GM12878 (cell line): Measurements from ENCODE around the gene EEF1G. TPM values are rescaled to one million over a fixed set of nuclear protein-coding genes. Genes with fewer than 3 reads are reported as not detected.
A peak's percentile ranks its signal among the peaks of the same experiment; 100 is the strongest.

Source experiments
- ATAC-seq: fragments of 200-7000 bp; cut with Tn5 transposase; 3 replicates; pipeline ENCODE4 v1.9.1; 2020; ENCODE audit warnings: mild to moderate bottlenecking, moderate library complexity
- BruUV-seq: library from RNA; stranded (reverse); fragments of 400-500 nt; replicated peaks from 2 replicates; lab custom pipeline; 2021; lab: Mats Ljungman, UMichigan
- CTCF ChIA-PET: fragments of 300-600 bp; sonication (Branson Sonifier 250); formaldehyde crosslinking; extraction: SDS; loops from one replicate; lab custom pipeline; 2021; ENCODE audit warnings: inconsistent platforms; lab: Yijun Ruan, JAX
- POLR2A ChIA-PET: fragments of 350-600 bp; formaldehyde crosslinking; extraction: SDS; loops from one replicate; lab custom pipeline; 2021; ENCODE audit warnings: inconsistent platforms; lab: Charles Lee
- RAD21 ChIA-PET: fragments of 300-600 bp; sonication (Branson Sonifier 250); formaldehyde crosslinking; loops from one replicate; lab custom pipeline; 2023; ENCODE audit warnings: antibody characterized with exemption; ENCODE audit not compliant: unreplicated experiment; lab: Charles Lee
- SMC1A ChIA-PET: fragments of 300-600 bp; sonication (Branson Sonifier 250); formaldehyde crosslinking; loops from one replicate; lab custom pipeline; 2023; ENCODE audit not compliant: unreplicated experiment, uncharacterized antibody; lab: Charles Lee
- DNase-seq: peaks from one replicate; pipeline ENCODE4 v3.0.0-alpha.2; 2011; ENCODE audit warnings: low read depth, low spot score
- FAIRE-seq: peaks from 3 replicates; lab custom pipeline; 2011; peaks lifted over from hg19 to GRCh38; lab: Jason Lieb, UNC
- H2AFZ ChIP-seq: 2 replicates; pipeline ENCODE4 v1.6.0; 2011; ENCODE audit warnings: low read depth, low read length, control low read depth; ENCODE audit not compliant: control insufficient read depth
- H3K27ac ChIP-seq: 2 replicates; pipeline ENCODE4 v1.5.1; 2011; ENCODE audit warnings: control low read depth; ENCODE audit not compliant: control insufficient read depth, insufficient read depth
- H3K27me3 ChIP-seq, 2 experiments: replicated peaks in 1 of 2; 2 replicates each; pipeline versions ENCODE4 v1.6.0 to v1.6.1; 2011; ENCODE audit warnings: low read length in 1 of 2; ENCODE audit not compliant: control insufficient read depth in 2 of 2, insufficient read depth in 2 of 2
- H3K36me3 ChIP-seq, 2 experiments: 2 replicates each; pipeline ENCODE4 v1.5.1; 2011; ENCODE audit warnings: low read length in 1 of 2; ENCODE audit not compliant: control insufficient read depth in 2 of 2, insufficient read depth in 2 of 2
- H3K4me1 ChIP-seq: 2 replicates; pipeline ENCODE4 v1.6.1; 2011; ENCODE audit warnings: mild to moderate bottlenecking, low read length, moderate library complexity, mixed read lengths; ENCODE audit not compliant: control insufficient read depth, insufficient read depth
- H3K4me2 ChIP-seq: 2 replicates; pipeline ENCODE4 v1.6.0; 2011; ENCODE audit warnings: control low read depth; ENCODE audit not compliant: control insufficient read depth, insufficient read depth
- H3K4me3 ChIP-seq: fragments of 200-600 bp; sonication (generic); 2 replicates; pipeline ENCODE4 v1.5.1; 2016
- H3K79me2 ChIP-seq: 2 replicates; pipeline ENCODE4 v1.6.0; 2011; ENCODE audit warnings: low read length; ENCODE audit not compliant: control insufficient read depth, insufficient read depth
- H3K9ac ChIP-seq: 2 replicates; pipeline ENCODE4 v1.8.0; 2011; ENCODE audit warnings: low read length, control low read depth, mixed read lengths; ENCODE audit not compliant: control insufficient read depth, insufficient read depth
- H3K9me3 ChIP-seq: replicated peaks from 3 replicates; pipeline ENCODE4 v1.5.1; 2011; ENCODE audit warnings: mild to moderate bottlenecking, low read length; ENCODE audit not compliant: control insufficient read depth, insufficient read depth
- H4K20me1 ChIP-seq: 2 replicates; pipeline ENCODE4 v1.6.0; 2011; ENCODE audit not compliant: control insufficient read depth, insufficient read depth
- HCFC1 ChIP-seq: fragments of 150-350 bp; IDR thresholded peaks from 2 replicates; pipeline ENCODE4 v1.6.1; 2014; ENCODE audit warnings: low read length
- KDM1A ChIP-seq: fragments of 200-600 bp; sonication (generic); IDR thresholded peaks from 2 replicates; pipeline ENCODE4 v1.6.1; 2016; ENCODE audit warnings: borderline replicate concordance
- MXI1 ChIP-seq: fragments of 150-350 bp; IDR thresholded peaks from 2 replicates; pipeline ENCODE4 v1.6.1; 2011; ENCODE audit warnings: low read depth, mild to moderate bottlenecking, inconsistent platforms, low read length, improper control_type of control experiment
- NBN ChIP-seq: fragments of 450-650 bp; IDR thresholded peaks from 2 replicates; pipeline ENCODE4 v1.6.1; 2016
- PAX5 ChIP-seq: IDR thresholded peaks from 2 replicates; pipeline ENCODE4 v1.6.1; 2011; ENCODE audit warnings: low read depth, low read length, borderline replicate concordance
- PKNOX1 ChIP-seq: fragments of 450-650 bp; IDR thresholded peaks from 2 replicates; pipeline ENCODE4 v1.6.1; 2016; ENCODE audit warnings: mild to moderate bottlenecking
- RAD21 ChIP-seq: IDR thresholded peaks from 2 replicates; pipeline ENCODE4 v1.6.1; 2011; ENCODE audit warnings: mild to moderate bottlenecking, low read depth, low read length, moderate library complexity; ENCODE audit not compliant: insufficient read depth
- STAT3 ChIP-seq: IDR thresholded peaks from 2 replicates; pipeline ENCODE4 v1.6.1; 2011; ENCODE audit warnings: low read depth, low read length, improper control_type of control experiment
- YY1 ChIP-seq: IDR thresholded peaks from 2 replicates; pipeline ENCODE4 v1.6.1; 2011; ENCODE audit warnings: low read depth, mild to moderate bottlenecking, low read length
- ZNF217 ChIP-seq: fragments of 450-650 bp; IDR thresholded peaks from 2 replicates; pipeline ENCODE4 v1.6.1; 2017; ENCODE audit warnings: antibody characterized with exemption, mild to moderate bottlenecking
- WGBS: methylation state at CpG from one replicate; pipeline ENCODE4 v1.1.6; 2016; ENCODE audit warnings: low lambda C conversion rate; ENCODE audit not compliant: insufficient replicate concordance, insufficient coverage; ENCODE audit errors: missing lambda C conversion rate; 5-methylcytosine and 5-hydroxymethylcytosine counted together
- in situ Hi-C: fragments of 300-500 bp; cut with MboI; formaldehyde crosslinking; loops from 9 replicates; pipeline ENCODE4 v1.14.3; 2018; ENCODE audit warnings: mixed read lengths
- intact Hi-C: fragments of 100-400 bp; cut with micrococcal nuclease; formaldehyde crosslinking; loops from one replicate; pipeline ENCODE4 v1.14.2; 2022; ENCODE audit not compliant: unreplicated experiment
- polyA plus RNA-seq, 11 experiments: library from polyadenylated mRNA; depleted of rRNA in 4 of 11; unstranded in 6 of 11; stranded (reverse) in 5 of 11; fragments of >200 nt; fragmentation: Nextera tagmentation in 4 of 11; fragmentation: Illumina TruSeq in 1 of 11; extraction: Ambion mirVana in 4 of 11; extraction: Trizol in 1 of 11; gene quantifications; 1 replicate in 1 of 11; 2 replicates in 10 of 11; pipeline versions ENCODE4 v1.2.1 to v1.2.3, GENCODE V29; 2011 to 2016; ENCODE audit warnings: inconsistent platforms in 2 of 11, missing spikeins in 2 of 11, low read depth in 1 of 11
- total RNA-seq, 4 experiments: library from RNA; depleted of rRNA in 3 of 4; stranded (reverse); fragments of >200 nt in 3 of 4; fragmentation: Illumina TruSeq in 1 of 4; extraction: Trizol in 1 of 4; gene quantifications; 2 replicates each; pipeline versions ENCODE4 v1.2.1 to v1.2.3, GENCODE V29; 2013 to 2021
- TF ChIP-seq, protein P1 (sequence below): fragments of 450-650 bp; IDR thresholded peaks from 2 replicates; pipeline ENCODE4 v1.6.1; 2017; ENCODE audit warnings: antibody characterized with exemption, mild to moderate bottlenecking, moderate library complexity

EEF1G gene
- total and polyA plus RNA-seq, 10 of the 15 experiments (the other 5 are each of a cell fraction or from before 2014, with no cell fraction given): 850 to 2,739 (median 2,277) TPM

DNA sequence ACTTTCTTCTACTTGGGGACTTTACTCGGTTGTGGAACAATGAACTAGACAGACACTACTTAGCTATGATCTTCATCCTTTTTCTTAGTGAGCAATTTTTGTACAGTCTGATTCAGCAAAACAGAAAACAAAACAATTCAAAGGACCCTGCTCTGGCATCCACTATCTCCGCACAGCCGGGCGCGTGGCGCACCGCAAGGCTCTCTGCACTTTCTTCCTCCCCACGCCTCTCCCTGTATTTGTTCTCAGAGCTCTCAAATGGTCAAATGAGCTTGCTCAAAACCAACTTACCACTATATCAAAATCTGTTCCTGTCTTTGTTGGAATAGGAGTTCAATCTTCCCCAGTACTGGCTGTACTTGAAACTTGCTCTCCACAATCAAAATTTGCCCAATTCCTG, 7.4 kb downstream of the EEF1G start:
- POLR2A ChIA-PET: interaction anchor here (0.6 to 2.0 kb wide), 7 partner anchors 9 to 122 kb away, joined by 3 to 9 read pairs (median 4); partner anchors contain the start of genes LBHD1 and TUT1
- DNase-seq (no peak), FAIRE-seq (no peak), ATAC-seq (no peak)
- peaks cover 49% of the 10 kb centered on the region for H3K79me2 ChIP-seq
- in situ Hi-C loops (no loop called here), intact Hi-C loops (no loop called here)
- H3K9me3 ChIP-seq: no peaks in the 10 kb centered on the region
- H2AFZ ChIP-seq: no peak overlapping the region
- H3K4me1 ChIP-seq: peaks cover 13% of the 10 kb centered on the region
- H4K20me1 ChIP-seq: peaks cover 4% of the 10 kb centered on the region; the same call in 1 of the 2 replicates
- RAD21 ChIA-PET: interaction anchor here (0.8 to 3.6 kb wide), 7 partner anchors 8 to 141 kb away, joined by 3 to 22 read pairs (median 5); partner anchors contain the start of genes AHNAK and EEF1G
- H3K27me3 ChIP-seq: no peaks in the 10 kb centered on the region
- no peak for TF ChIP-seq YY1
- CTCF ChIA-PET: interaction anchor here (0.5 to 5.7 kb wide), 9 partner anchors 9 to 296 kb away, joined by 3 to 42 read pairs (median 10); partner anchors contain the start of gene TUT1
- H3K36me3 ChIP-seq: peaks cover 10 to 58% of the 10 kb centered on the region in 2 experiments
- no peak overlapping the region for H3K27ac ChIP-seq
- no peak overlapping the region for H3K9ac ChIP-seq
- no TSS peak for BruUV-seq
- SMC1A ChIA-PET: interaction anchor here (1.1 to 3.3 kb wide), 7 partner anchors 9 to 172 kb away, joined by 3 to 18 read pairs (median 5); no protein-coding TSS in a partner anchor
- WGBS: 98% methylated on average over 8 of the region's 8 CpGs
- H3K4me3 ChIP-seq: no peak overlapping the region
- H3K4me2 ChIP-seq: 0 out of 2 replicates have a peak overlapping the region, but pooled peaks have one; percentile 5

DNA sequence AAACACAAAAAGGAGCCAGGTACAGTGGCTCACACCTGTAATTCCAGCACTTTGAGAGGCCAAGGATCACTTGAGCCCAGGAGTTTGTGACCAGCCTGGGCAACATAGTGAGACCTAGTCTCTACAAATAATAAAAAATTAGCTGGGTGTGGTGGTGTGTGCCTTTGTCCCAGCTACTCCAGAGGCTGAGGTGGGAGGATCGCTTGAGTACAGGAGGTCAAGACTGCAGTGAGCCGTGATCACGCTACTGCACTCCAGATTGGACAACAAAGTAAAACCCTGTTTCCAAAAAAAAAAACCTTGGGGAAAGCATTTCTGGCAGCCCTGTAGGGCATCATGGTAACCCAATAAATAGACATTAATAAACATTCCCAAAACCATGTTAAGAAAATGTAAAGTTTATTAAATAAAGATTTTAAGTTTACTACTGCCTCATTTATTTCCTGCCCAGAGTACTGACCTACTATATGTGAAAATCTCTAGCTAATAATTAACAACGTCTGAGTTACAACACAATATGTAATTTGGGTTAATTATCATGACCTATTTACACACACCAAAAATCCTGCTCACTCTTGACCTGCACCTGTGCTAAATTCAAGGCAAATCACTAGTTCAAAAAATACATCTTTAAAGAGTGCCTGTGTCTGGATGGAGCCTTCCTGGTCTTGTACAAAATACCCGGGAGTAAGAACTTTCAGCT, 8.4 kb downstream of the EEF1G start:
- in situ Hi-C loops: no loop called here
- ChIA-PET RAD21 (interaction anchor here (0.8 to 3.6 kb wide), 8 partner anchors 7 to 140 kb away, joined by 3 to 22 read pairs (median 4); partner anchors contain the start of genes AHNAK, EEF1G and TUT1), POLR2A (interaction anchor here (0.6 to 1.9 kb wide), 6 partner anchors 9 to 279 kb away, joined by 3 to 8 read pairs (median 4); partner anchors contain the start of genes EEF1G and TUT1), CTCF (interaction anchor here (0.6 to 5.7 kb wide), 13 partner anchors 8 to 170 kb away, joined by 3 to 42 read pairs (median 5); partner anchors contain the start of gene TUT1), SMC1A (interaction anchor here (0.7 to 3.3 kb wide), 8 partner anchors 8 to 171 kb away, joined by 3 to 18 read pairs (median 4); no protein-coding TSS in a partner anchor)
- Histone ChIP-seq H2AFZ (no peak overlapping the region), H3K27ac (no peak overlapping the region), H3K9ac (no peak overlapping the region), H3K4me1 (peaks cover 8% of the 10 kb centered on the region), H3K36me3 (peaks cover 8 to 51% of the 10 kb centered on the region in 2 experiments), H3K4me2 (no peak overlapping the region), H4K20me1 (peaks cover 4% of the 10 kb centered on the region; the same call in 1 of the 2 replicates), H3K79me2 (peaks cover 39% of the 10 kb centered on the region), H3K27me3 (no peaks in the 10 kb centered on the region), H3K4me3 (peak overlapping the region; percentile 23; the same call in 1 of the 2 replicates), H3K9me3 (no peaks in the 10 kb centered on the region)
- no peak for TF ChIP-seq RAD21
- no peak for TF ChIP-seq NBN
- TF ChIP-seq STAT3: no peak
- TF ChIP-seq MXI1: no peak
- TF ChIP-seq PKNOX1: no peak
- TF ChIP-seq ZNF217: no peak
- TF ChIP-seq PAX5: no peak
- TF ChIP-seq HCFC1: no peak
- no peak for TF ChIP-seq KDM1A
- TF ChIP-seq, protein P1, sequence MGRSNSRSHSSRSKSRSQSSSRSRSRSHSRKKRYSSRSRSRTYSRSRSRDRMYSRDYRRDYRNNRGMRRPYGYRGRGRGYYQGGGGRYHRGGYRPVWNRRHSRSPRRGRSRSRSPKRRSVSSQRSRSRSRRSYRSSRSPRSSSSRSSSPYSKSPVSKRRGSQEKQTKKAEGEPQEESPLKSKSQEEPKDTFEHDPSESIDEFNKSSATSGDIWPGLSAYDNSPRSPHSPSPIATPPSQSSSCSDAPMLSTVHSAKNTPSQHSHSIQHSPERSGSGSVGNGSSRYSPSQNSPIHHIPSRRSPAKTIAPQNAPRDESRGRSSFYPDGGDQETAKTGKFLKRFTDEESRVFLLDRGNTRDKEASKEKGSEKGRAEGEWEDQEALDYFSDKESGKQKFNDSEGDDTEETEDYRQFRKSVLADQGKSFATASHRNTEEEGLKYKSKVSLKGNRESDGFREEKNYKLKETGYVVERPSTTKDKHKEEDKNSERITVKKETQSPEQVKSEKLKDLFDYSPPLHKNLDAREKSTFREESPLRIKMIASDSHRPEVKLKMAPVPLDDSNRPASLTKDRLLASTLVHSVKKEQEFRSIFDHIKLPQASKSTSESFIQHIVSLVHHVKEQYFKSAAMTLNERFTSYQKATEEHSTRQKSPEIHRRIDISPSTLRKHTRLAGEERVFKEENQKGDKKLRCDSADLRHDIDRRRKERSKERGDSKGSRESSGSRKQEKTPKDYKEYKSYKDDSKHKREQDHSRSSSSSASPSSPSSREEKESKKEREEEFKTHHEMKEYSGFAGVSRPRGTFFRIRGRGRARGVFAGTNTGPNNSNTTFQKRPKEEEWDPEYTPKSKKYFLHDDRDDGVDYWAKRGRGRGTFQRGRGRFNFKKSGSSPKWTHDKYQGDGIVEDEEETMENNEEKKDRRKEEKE: no peak
- BruUV-seq: no TSS peak
- 73% methylated on average over 5 of the region's 5 CpGs for WGBS
- intact Hi-C loops: no loop called here
- FAIRE-seq (no peak), ATAC-seq (no peak), DNase-seq (no peak)
